NCI-H446 (cell line): Measurements from ENCODE around the gene ANO2.
"Not testable (repeated sequence)": the region's sequence is repeated elsewhere in the genome, so short reads cannot be mapped to it uniquely, and the experiment has no call there.

ENCODE experiments used
- DNase-seq, 2 experiments: peaks; one replicate each; lab custom pipeline; 2025; lab: John Stamatoyannopoulos, UW

Gene ANO2

GRCh38 chr12:5548152-5548943 lies 396.7 kb downstream of the ANO2 start:
- no peak for DNase-seq

- no peak for DNase-seq
These were observed 398.4 kb downstream of the ANO2 start for GRCh38 chr12:5546616-5547015.

GRCh38 chr12:5537771-5538170 lies 407.3 kb downstream of the ANO2 start:
- no peak for DNase-seq

- not testable (repeated sequence) for DNase-seq
These were observed 407.9 kb downstream of the ANO2 start for GRCh38 chr12:5537026-5537615.

- DNase-seq: no peak
These were observed 409.5 kb downstream of the ANO2 start for GRCh38 chr12:5535541-5535940.

GRCh38 chr12:5534426-5535199 lies 410.4 kb downstream of the ANO2 start:
- DNase-seq: no peak

GRCh38 chr12:5533368-5533767 lies 411.7 kb downstream of the ANO2 start:
- DNase-seq: no peak

GRCh38 chr12:5525783-5526367 lies 419.2 kb downstream of the ANO2 start:
- DNase-seq: no peak

GRCh38 chr12:5524769-5525436 lies 420.2 kb downstream of the ANO2 start:
- DNase-seq: no peak

GRCh38 chr12:5524116-5524768 lies 420.8 kb downstream of the ANO2 start:
- no peak for DNase-seq

- DNase-seq: no peak
These were observed 421.5 kb downstream of the ANO2 start for GRCh38 chr12:5523396-5524115.

- DNase-seq: no peak
These were observed 422.4 kb downstream of the ANO2 start for GRCh38 chr12:5522432-5523335.

GRCh38 chr12:5521456-5522325 lies 423.4 kb downstream of the ANO2 start:
- no peak for DNase-seq

GRCh38 chr12:5520831-5521230 lies 424.2 kb downstream of the ANO2 start:
- DNase-seq: no peak

- DNase-seq: no peak
These were observed 425.0 kb downstream of the ANO2 start for GRCh38 chr12:5520037-5520436.

GRCh38 chr12:5518584-5519365 lies 426.3 kb downstream of the ANO2 start:
- no peak for DNase-seq

- DNase-seq: no peak
These were observed 428.5 kb downstream of the ANO2 start for GRCh38 chr12:5516371-5517241.
